HG02678 (cell line): ENCODE data around the gene IFT25.
A peak's percentile ranks its signal among the peaks of the same experiment; 100 is the strongest.
"Not testable (repeated sequence)": the region's sequence is repeated elsewhere in the genome, so short reads cannot be mapped to it uniquely, and the experiment has no call there.

Source experiments
- ATAC-seq: cut with Tn5 transposase; IDR thresholded peaks from one replicate; pipeline ENCODE4 v1.9.1; 2021; ENCODE audit warnings: mild to moderate bottlenecking, moderate library complexity; ENCODE audit not compliant: unreplicated experiment

Gene IFT25

DNA sequence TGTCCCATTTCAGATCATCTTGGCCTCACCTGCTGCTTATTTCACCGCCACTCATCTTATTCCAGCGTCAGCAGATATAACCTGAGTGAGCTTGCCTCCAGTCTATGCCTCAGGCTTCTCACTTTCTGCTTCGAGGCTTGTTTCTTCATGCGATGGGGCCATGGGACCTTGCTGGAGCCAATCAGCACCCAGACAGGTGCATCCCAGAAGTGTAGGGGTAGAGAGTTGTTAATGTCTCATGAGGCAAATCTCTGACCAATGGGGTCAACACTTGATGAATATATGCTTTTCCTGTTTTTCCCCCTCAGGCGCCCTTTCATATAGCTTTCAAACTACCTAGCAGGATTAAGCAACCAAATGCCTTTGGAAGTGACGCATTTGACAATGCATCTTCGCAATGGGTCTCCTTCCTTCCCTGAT, 55.0 kb downstream of the IFT25 start:
- ATAC-seq: no peak

DNA sequence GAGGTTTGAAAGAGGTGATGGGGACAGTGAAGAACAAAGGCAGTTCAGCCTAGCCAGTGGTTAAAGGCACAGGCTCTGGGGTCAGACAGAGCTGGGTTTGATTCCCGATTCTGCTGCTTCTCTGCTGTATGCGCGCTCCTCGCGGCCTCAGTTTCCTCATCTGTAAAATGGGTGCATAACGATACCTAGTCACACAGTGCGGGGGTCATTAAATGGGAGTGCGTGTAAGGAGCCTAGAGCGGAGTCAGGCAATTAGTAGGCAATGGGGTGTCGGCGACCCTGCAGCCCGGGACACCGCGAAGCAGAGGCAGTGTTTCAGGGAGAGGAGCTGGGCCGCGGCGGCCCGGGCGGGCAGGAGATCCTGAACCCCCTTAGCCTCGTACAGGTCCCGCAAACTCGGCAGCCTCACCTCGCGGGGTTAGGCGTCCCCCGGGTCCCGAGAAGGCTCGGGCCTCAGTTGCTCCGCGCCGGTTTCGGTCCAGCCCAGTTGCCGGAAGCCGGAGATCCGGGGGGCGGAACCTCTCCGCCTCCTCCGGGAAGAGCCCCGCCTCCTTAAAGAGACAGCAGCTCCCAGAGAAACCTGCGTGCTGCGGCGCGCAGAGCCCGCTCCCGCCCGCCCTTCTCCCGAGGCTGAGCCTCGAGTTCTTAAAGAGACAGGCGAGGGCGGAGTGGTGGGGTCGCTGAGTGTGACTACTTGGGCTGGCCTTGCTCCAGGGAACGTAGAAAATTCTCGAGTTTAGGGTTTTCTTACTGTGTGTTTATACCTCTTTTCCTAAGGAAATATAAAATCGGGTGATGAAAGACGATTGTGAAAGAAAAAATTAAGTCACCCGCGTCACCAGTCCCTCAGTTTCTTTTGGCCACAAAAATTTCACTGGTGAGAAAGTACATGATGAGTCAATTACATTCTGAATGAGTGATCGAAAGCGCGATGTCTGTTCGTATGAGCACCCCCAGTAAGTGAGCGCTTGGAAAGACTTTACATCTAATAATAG, 55.9 kb downstream of the IFT25 start, which contains the start of gene YIPF1:
Gene YIPF1, minus strand, starts transcription at position 494 of the 995 bp plus-strand sequence. CDS start 860 bp downstream, outside the sequence.
- ATAC-seq: peak; percentile 93

DNA sequence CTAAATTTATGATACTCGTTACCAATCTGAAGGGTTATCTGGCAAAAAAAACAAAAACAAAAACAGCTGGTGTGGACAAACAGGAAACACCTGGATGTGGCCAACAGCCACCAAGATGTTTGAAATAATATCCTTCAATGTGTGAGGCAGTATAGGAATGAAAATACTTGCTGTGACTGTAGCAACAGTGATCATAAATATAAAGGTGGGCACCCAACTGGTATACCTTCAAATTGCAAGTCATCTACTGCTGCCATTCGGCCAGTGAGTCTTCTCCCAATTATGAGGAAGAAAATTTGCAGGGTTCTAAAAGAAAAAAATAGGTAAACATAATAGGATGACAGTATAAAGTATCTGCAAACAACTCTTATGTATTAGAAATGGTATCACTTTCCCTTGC, 56.8 kb downstream of the IFT25 start:
- ATAC-seq: no peak

DNA sequence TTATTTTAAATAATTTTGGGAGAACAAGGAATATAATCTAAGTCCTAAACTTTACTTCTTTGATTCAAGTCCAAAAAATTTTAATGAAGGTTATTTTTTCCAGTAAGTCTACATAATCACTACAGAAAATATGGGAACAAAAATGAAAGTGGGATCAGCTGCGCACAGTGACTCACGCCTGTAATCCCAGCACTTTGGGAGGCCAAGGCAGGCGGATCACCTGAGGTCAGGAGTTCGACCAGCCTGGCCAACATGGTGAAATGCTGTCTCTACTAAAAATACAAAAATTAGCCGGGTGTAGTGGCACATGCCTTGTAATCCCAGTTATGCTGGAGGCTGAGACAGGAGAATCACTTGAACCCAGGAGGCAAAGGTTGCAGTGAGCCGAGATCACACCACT, 61.9 kb downstream of the IFT25 start:
- ATAC-seq: not testable (repeated sequence)

DNA sequence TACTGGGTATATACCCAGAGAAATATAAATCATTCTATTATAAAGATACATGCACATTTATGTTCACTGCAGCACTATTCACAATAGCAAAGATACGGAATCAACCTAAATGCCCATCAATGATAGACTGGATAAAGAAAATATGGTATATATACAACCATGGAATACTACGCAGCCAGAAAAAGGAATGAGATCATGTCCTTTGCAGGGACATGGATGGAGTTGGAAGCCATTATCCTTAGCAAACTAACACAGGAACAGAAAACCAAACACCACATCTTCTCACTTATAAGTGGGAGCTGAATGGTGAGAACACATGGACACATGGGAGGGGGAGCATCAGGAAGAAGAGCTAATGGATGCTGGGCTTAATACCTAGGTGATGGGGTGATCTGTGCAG, 63.6 kb downstream of the IFT25 start:
- ATAC-seq: not testable (repeated sequence)

DNA sequence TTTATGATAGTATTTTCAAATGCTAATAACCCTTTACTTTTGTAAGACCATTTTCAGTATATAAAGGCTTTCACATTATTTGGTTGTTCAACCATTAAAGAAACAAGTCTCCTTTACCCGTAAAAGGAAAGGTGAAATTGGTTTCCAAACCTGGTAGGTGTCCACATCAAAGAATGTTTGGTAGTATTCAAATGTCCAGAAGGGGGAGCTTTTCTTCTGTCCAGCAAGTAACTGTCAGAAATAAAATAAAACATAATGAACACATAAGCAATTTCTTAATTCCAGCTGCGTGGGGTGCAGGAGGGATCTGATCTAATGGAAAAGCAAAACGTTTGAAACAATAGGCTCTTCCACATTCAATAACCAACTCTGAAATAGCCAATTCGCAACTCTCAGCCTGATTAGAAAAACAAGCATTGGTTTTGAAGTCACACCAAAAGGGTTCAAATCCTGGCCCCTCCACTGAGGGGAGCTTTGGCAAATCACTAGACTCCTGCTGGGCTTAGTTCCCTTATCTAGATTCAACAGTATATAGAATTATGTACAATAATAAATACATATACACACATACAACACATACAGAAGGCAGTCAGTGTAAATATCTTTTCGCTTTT, 66.9 kb downstream of the IFT25 start:
- no peak for ATAC-seq

DNA sequence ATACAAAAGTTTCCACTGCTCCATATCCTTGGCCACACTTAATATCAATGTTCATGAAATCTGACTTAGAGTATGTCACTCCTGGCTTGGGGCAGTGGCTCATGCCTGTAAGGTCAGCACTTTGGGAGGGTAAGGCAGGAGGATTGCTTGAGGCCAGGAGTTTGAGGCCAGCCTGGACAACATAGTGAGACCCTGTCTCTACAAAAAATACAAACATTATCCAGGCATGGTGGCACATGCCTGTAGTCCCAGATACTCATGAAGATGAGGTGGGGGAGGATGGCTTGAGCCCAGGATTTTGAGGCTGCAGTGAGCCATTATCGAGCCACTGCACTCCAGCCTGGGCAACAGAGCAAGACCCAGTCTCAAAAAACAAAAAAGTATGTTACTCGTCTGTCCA, 70.3 kb downstream of the IFT25 start:
- not testable (repeated sequence) for ATAC-seq

DNA sequence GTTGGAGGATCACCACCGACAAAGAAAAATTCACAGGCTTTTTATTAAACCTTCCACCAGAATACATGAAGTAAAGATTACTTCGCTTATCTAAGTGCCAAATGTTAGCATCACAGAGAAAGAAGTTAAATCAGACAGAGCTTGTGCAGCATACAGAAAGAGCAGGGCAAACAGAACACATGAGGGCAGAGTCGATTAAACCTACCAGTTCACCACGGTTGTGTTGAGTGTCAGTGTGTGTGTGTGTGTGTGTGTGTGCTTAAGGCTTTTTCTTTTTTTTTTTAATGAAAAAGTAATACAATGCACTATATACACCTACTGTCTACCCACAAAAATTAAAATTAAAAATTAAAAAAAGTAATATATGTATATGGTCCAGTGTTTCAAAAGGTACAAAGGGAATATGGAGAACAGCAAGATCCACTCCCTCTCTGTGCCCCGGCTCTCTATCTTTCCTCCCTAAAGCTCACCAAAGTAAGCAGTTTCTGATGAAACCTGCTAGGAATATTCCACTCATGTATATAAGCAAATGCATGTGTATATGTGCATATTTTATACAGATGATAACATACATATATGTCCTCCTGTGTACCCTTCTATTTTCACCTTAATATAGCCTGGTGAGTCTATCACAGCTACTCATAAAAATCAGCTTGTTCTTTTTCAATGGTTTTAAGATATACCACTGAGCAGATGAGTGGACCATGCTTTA, 73.6 kb downstream of the IFT25 start:
- ATAC-seq: no peak
